SK-N-MC (cell line): ENCODE data around the gene HOXA5.

Experiments used
- EZH2 ChIP-seq: fragments of 200-600 bp; sonication (generic); IDR thresholded peaks from one replicate; pipeline ENCODE4 v1.6.1; 2017; ENCODE audit warnings: antibody characterized with exemption
- FOXP2 ChIP-seq: optimal IDR thresholded peaks from 2 replicates; pipeline ENCODE3; 2011; ENCODE audit warnings: mild to moderate bottlenecking, moderate library complexity; ENCODE audit not compliant: insufficient read depth; ENCODE audit errors: extremely low read length, control extremely low read depth
- POLR2AphosphoS5 ChIP-seq: IDR thresholded peaks from 2 replicates; pipeline ENCODE4 v1.6.1; 2012; ENCODE audit warnings: mild to moderate bottlenecking, low read depth, low read length, borderline replicate concordance

GRCh38 chr7:27121684-27122076, 21.8 kb downstream of the HOXA5 start:
- TF ChIP-seq EZH2 = no peak
- TF ChIP-seq POLR2AphosphoS5 = no peak
- no peak for TF ChIP-seq FOXP2
